OCI-LY3 (cell line): ENCODE data around the gene ATG14.
A peak's percentile ranks its signal among the peaks of the same experiment; 100 is the strongest.

Experiments
- EZH2phosphoT487 ChIP-seq: fragments of 200-600 bp; shearing (Covaris generic); IDR thresholded peaks from 2 replicates; pipeline ENCODE4 v1.6.1; 2018; ENCODE audit warnings: antibody characterized with exemption, mixed run types, low read depth
- TF ChIP-seq, protein P1 (sequence below): fragments of 200-600, 300-600 bp; sonication (generic); IDR thresholded peaks from 2 replicates; pipeline ENCODE4 v1.5.1; 2014; ENCODE audit warnings: antibody characterized with exemption, low read length, low read depth

- TF ChIP-seq, protein P1, sequence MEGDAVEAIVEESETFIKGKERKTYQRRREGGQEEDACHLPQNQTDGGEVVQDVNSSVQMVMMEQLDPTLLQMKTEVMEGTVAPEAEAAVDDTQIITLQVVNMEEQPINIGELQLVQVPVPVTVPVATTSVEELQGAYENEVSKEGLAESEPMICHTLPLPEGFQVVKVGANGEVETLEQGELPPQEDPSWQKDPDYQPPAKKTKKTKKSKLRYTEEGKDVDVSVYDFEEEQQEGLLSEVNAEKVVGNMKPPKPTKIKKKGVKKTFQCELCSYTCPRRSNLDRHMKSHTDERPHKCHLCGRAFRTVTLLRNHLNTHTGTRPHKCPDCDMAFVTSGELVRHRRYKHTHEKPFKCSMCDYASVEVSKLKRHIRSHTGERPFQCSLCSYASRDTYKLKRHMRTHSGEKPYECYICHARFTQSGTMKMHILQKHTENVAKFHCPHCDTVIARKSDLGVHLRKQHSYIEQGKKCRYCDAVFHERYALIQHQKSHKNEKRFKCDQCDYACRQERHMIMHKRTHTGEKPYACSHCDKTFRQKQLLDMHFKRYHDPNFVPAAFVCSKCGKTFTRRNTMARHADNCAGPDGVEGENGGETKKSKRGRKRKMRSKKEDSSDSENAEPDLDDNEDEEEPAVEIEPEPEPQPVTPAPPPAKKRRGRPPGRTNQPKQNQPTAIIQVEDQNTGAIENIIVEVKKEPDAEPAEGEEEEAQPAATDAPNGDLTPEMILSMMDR, result peak; percentile 79
- no peak for TF ChIP-seq EZH2phosphoT487
These were observed 26.5 kb upstream of the ATG14 start for GRCh38 chr14:55438066-55438683.
